ENCODE data around the gene KRTAP1-5.
"Not testable (repeated sequence)": the region's sequence is repeated elsewhere in the genome, so short reads cannot be mapped to it uniquely, and the experiment has no call there.

The KRTAP1-5 gene

DNA sequence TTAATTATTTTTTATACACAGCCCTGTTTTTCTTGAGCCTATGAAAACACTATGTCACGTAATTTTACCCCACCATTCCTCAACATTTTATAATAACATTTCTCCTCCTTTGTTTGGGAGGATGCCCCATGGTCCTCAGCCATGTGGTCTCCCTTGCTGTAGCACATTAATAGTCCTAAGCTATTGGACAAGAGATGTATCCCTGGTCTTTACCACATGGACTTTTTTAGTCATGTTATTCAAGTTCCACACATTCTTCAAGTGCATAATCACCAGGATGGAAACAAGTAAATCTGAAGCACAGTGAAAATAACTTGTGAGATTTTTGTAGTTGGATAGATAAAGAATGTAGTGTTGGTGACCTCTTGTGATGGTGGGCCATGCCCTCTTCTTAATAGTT lies 35.0 kb upstream of the KRTAP1-5 start:
- H3K27me3 ChIP-seq (ENCODE audit: control insufficient read depth in 1 of 2, insufficient read depth in 2 of 2, low read length in 2 of 2), result peaks cover 0 to 2% of the 10 kb centered on the region in 2 donors
- no peaks in the 10 kb centered on the region for H3K4me1 ChIP-seq (ENCODE audit: control insufficient read depth, insufficient read depth, low read length)

DNA sequence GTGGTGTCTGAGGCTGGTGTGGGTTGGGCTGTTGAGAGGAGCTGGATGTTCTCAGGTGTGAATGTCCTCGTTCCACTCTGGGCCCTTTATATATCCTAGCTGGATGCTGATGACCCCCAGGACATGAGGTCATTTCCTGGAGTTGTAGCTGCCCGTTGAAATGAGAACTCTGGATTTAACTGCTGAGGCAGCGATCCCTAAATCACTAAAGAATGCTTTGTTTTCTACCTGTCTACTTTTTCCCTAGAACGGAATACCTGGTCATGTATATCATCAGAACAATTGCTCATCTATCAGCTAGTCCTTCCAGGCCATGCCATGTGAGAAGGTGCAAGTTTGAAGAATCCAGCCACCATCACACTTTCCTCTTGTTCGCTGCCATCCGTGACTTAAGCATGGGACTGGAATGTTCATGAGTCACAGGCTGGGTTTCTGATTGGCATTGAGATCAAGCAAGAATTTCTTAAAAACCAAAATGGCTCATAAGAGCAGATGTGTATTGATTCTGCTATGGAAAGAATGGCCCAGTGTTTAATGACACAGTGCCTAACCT lies 33.1 kb upstream of the KRTAP1-5 start, which contains the start of gene KRTAP2-3:
KRTAP2-3 (minus strand) TSS at position 63 of the 553 bp plus-strand sequence. CDS start 64 bp downstream, outside the sequence.
- Histone ChIP-seq H3K4me1 (ENCODE audit: control insufficient read depth, insufficient read depth, low read length) (no peaks in the 10 kb centered on the region), H3K4me3 (ENCODE audit: low read length in 2 of 2) (no peak within 1 kb of the TSS), H3K9me3 (ENCODE audit: control insufficient read depth in 2 of 2, low read length in 2 of 2) (peaks cover 0 to 3% of the 10 kb centered on the region in 2 donors), H3K27ac (ENCODE audit: low read length) (no peak within 1 kb of the TSS), H3K9ac (ENCODE audit: low read length in 2 of 2) (no peak within 1 kb of the TSS), H3K27me3 (ENCODE audit: control insufficient read depth in 1 of 2, insufficient read depth in 2 of 2, low read length in 2 of 2) (peaks cover 0 to 2% of the 10 kb centered on the region in 2 donors), H3K36me3 (ENCODE audit: control insufficient read depth in 2 of 2, insufficient read depth in 2 of 2, low read length in 2 of 2) (no peaks in the 10 kb centered on the region)

More for the DNA sequence above, 35.0 kb upstream of the KRTAP1-5 start:
- Histone ChIP-seq H3K9me3 (ENCODE audit: control insufficient read depth in 2 of 2, low read length in 2 of 2) (peaks cover 0 to 3% of the 10 kb centered on the region in 2 donors), H3K27ac (ENCODE audit: low read length) (no peak overlapping the region), H3K4me3 (ENCODE audit: low read length in 2 of 2) (no peak overlapping the region), H3K36me3 (ENCODE audit: control insufficient read depth in 2 of 2, insufficient read depth in 2 of 2, low read length in 2 of 2) (no peaks in the 10 kb centered on the region), H3K9ac (ENCODE audit: low read length in 2 of 2) (no peak overlapping the region)

DNA sequence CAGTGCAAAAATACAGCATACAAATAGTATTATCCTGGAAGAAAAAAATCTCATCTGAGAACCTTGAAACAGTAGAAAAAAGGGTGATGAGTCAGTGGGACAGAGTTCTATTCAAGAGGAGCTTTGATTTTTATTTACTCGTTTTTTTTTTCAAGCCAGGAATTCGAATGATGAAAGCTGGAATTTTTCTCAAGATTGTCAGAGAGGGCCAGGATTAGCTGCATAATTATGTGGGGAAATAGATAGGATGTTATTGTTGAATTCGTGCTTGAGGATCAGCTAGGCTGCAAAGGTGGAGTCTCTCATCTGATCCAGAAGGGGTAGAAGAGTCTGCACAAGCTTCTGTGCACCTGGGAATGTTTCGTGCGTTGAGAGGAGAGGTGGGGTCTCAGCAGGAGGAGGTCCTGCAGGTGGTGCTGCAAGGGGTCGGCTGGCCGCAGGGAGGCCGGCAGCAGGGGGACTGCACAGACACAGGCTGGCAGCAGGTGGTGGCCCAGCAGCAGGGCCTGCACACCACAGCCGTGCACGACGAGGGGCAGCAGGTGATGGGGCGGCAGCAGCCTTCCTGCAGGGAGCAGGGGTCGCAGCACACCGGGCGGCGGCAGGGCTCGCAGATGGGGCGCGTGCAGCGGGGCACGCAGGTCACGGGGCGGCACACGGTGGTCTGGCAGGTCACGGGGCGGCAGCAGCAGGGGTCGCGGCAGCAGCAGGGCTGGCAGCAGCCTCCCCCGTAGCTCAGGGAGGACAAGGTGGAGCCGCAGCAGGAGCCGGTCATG lies 32.5 kb upstream of the KRTAP1-5 start:
- H3K36me3 ChIP-seq (ENCODE audit: control insufficient read depth in 2 of 2, insufficient read depth in 2 of 2, low read length in 2 of 2); H3K27ac ChIP-seq (ENCODE audit: low read length); H3K27me3 ChIP-seq (ENCODE audit: control insufficient read depth in 1 of 2, insufficient read depth in 2 of 2, low read length in 2 of 2); H3K4me3 ChIP-seq (ENCODE audit: low read length in 2 of 2); H3K9me3 ChIP-seq (ENCODE audit: control insufficient read depth in 2 of 2, low read length in 2 of 2); H3K4me1 ChIP-seq (ENCODE audit: control insufficient read depth, insufficient read depth, low read length); H3K9ac ChIP-seq (ENCODE audit: low read length in 2 of 2): not testable (repeated sequence)

DNA sequence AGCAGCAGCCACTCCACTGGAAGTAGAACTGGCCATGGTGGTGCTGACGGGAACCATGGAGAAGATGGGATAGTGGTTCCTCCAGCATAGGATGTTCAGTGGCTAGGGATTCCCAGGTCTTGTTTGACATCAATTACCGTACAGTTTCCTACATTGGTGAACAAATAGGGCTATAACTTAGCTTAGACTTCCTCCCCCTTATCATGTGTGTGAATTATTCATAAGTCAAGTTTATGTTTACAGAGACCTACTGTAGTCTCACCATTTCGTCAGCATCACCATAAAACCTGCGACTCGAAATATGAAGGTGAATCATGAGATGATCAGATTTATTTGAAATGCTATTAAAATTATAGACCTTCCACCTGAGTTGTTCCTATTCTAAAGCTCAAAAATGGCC lies 31.7 kb upstream of the KRTAP1-5 start:
- Histone ChIP-seq H3K9ac (ENCODE audit: low read length in 2 of 2) (no peak overlapping the region), H3K4me1 (ENCODE audit: control insufficient read depth, insufficient read depth, low read length) (no peaks in the 10 kb centered on the region), H3K27ac (ENCODE audit: low read length) (no peak overlapping the region), H3K4me3 (ENCODE audit: low read length in 2 of 2) (no peak overlapping the region), H3K27me3 (ENCODE audit: control insufficient read depth in 1 of 2, insufficient read depth in 2 of 2, low read length in 2 of 2) (peaks cover 0 to 2% of the 10 kb centered on the region in 2 donors), H3K36me3 (ENCODE audit: control insufficient read depth in 2 of 2, insufficient read depth in 2 of 2, low read length in 2 of 2) (no peaks in the 10 kb centered on the region), H3K9me3 (ENCODE audit: control insufficient read depth in 2 of 2, low read length in 2 of 2) (peaks cover 0 to 7% of the 10 kb centered on the region in 2 donors)

DNA sequence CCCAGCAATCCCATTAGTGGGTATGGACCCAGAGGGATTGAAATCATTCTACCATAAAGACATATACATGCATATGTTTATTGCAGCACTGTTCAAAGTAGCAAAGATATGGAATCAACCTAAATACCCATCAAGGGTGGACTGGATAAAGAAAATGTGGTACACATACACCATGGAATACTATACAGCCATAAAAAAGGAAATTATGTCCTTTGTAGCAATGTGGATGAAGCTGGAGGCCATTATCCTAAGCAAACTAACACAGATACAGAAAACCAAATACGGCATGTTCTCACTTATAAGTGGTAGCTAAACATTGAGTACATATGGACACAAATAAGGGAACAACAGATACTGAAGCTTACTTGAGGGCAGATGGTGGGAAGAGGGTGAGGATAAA lies 30.5 kb upstream of the KRTAP1-5 start:
- Histone ChIP-seq H3K4me3 (ENCODE audit: low read length in 2 of 2) (no peak overlapping the region), H3K36me3 (ENCODE audit: control insufficient read depth in 2 of 2, insufficient read depth in 2 of 2, low read length in 2 of 2) (no peaks in the 10 kb centered on the region), H3K27me3 (ENCODE audit: control insufficient read depth in 1 of 2, insufficient read depth in 2 of 2, low read length in 2 of 2) (peaks cover 0 to 2% of the 10 kb centered on the region in 2 donors), H3K4me1 (ENCODE audit: control insufficient read depth, insufficient read depth, low read length) (no peaks in the 10 kb centered on the region), H3K9ac (ENCODE audit: low read length in 2 of 2) (no peak overlapping the region), H3K27ac (ENCODE audit: low read length) (no peak overlapping the region), H3K9me3 (ENCODE audit: control insufficient read depth in 2 of 2, low read length in 2 of 2) (peaks cover 0 to 7% of the 10 kb centered on the region in 2 donors)

DNA sequence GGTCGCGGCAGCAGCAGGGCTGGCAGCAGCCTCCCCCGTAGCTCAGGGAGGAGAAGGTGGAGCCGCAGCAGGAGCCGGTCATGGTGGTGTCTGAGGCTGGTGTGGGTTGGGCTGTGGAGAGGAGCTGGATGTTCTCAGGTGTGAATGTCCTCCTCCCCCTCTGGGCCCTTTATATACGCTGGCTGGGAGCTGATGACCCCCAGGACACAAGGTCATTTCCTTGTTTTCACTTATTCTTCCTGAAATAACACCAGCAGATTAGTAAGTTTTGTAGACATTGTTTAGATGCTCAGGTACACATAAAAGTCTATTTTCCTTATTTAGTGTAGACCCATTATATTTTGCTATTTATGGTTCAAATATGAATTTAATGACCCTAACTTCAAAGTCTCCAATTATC lies 28.1 kb upstream of the KRTAP1-5 start, which contains the start of gene KRTAP2-2:
KRTAP2-2 (minus strand) TSS at position 101 of the 400 bp plus-strand sequence; CDS start at position 82, 19 bp downstream.
- not testable (repeated sequence) for H3K36me3 ChIP-seq (ENCODE audit: control insufficient read depth in 2 of 2, insufficient read depth in 2 of 2, low read length in 2 of 2); H3K27ac ChIP-seq (ENCODE audit: low read length); H3K4me3 ChIP-seq (ENCODE audit: low read length in 2 of 2); H3K9me3 ChIP-seq (ENCODE audit: control insufficient read depth in 2 of 2, low read length in 2 of 2); H3K4me1 ChIP-seq (ENCODE audit: control insufficient read depth, insufficient read depth, low read length); H3K9ac ChIP-seq (ENCODE audit: low read length in 2 of 2); H3K27me3 ChIP-seq (ENCODE audit: control insufficient read depth in 1 of 2, insufficient read depth in 2 of 2, low read length in 2 of 2)

DNA sequence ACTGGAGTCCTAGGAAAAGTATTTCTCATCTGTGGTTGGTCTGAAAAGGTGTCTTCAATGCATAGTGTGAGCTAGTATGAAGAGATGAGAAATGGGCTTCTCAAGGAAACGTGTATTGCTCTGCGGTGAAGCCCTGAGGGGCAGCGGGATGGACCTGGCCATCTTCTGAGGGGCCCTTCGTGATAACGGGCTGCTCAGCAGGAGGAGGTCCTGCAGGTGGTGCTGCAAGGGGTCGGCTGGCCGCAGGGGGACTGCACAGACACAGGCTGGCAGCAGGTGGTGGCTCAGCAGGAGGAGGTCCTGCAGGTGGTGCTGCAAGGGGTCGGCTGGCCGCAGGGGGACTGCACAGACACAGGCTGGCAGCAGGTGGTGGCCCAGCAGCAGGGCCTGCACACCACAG lies 27.5 kb upstream of the KRTAP1-5 start:
- H3K4me1 ChIP-seq (ENCODE audit: control insufficient read depth, insufficient read depth, low read length); H3K27ac ChIP-seq (ENCODE audit: low read length); H3K27me3 ChIP-seq (ENCODE audit: control insufficient read depth in 1 of 2, insufficient read depth in 2 of 2, low read length in 2 of 2); H3K36me3 ChIP-seq (ENCODE audit: control insufficient read depth in 2 of 2, insufficient read depth in 2 of 2, low read length in 2 of 2); H3K9me3 ChIP-seq (ENCODE audit: control insufficient read depth in 2 of 2, low read length in 2 of 2); H3K9ac ChIP-seq (ENCODE audit: low read length in 2 of 2); H3K4me3 ChIP-seq (ENCODE audit: low read length in 2 of 2): not testable (repeated sequence)

DNA sequence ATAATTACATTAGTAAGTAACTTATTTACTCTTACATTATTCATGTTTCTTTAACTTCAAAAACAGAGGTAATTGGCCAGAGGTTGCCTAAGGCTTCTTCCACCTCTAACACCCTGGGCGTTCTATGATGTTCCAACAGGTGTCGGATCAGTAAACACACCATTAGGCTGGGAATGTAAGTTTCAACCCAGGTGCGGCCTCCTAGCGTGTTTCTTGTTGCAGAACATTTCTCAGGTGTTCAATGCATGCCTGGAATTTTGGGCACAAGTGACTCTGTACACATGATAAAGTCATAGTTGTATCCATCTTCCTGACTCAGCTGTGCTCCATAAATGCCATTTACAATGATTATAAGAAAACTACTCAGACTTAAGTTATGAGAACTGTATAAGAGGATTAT lies 27.0 kb upstream of the KRTAP1-5 start:
- H3K4me1 ChIP-seq (ENCODE audit: control insufficient read depth, insufficient read depth, low read length), result no peaks in the 10 kb centered on the region
- H3K36me3 ChIP-seq (ENCODE audit: control insufficient read depth in 2 of 2, insufficient read depth in 2 of 2, low read length in 2 of 2), result no peaks in the 10 kb centered on the region
- H3K9ac ChIP-seq (ENCODE audit: low read length in 2 of 2), result no peak overlapping the region
- no peak overlapping the region for H3K4me3 ChIP-seq (ENCODE audit: low read length in 2 of 2)
- no peak overlapping the region for H3K27ac ChIP-seq (ENCODE audit: low read length)
- H3K27me3 ChIP-seq (ENCODE audit: control insufficient read depth in 1 of 2, insufficient read depth in 2 of 2, low read length in 2 of 2), result peaks cover 0 to 4% of the 10 kb centered on the region in 2 donors
- peaks cover 0 to 7% of the 10 kb centered on the region in 2 donors for H3K9me3 ChIP-seq (ENCODE audit: control insufficient read depth in 2 of 2, low read length in 2 of 2)

DNA sequence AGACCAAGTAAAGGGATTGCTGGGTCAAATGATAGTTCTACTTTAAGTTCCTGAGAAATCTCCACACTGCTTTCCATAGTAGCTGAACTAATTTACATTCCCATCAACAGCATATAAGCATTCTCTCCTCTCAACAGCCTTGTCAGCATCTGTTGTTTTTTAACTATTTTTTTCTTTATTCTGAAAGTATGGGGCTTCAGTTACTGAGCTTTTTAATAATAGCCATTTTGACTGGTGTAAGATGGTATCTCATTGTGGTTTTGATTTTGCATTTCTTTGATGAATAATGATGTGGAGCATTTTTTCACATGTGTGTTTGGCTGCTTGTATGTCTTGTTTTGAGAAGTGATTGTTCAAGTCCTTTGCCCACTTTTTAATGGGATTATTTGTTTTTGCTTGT lies 25.6 kb upstream of the KRTAP1-5 start:
- Histone ChIP-seq H3K27me3 (ENCODE audit: control insufficient read depth in 1 of 2, insufficient read depth in 2 of 2, low read length in 2 of 2) (peaks cover 3 to 4% of the 10 kb centered on the region in 2 donors), H3K9ac (ENCODE audit: low read length in 2 of 2) (no peak overlapping the region), H3K36me3 (ENCODE audit: control insufficient read depth in 2 of 2, insufficient read depth in 2 of 2, low read length in 2 of 2) (no peaks in the 10 kb centered on the region), H3K9me3 (ENCODE audit: control insufficient read depth in 2 of 2, low read length in 2 of 2) (peaks cover 0 to 4% of the 10 kb centered on the region in 2 donors), H3K4me1 (ENCODE audit: control insufficient read depth, insufficient read depth, low read length) (no peaks in the 10 kb centered on the region), H3K4me3 (ENCODE audit: low read length in 2 of 2) (no peak overlapping the region), H3K27ac (ENCODE audit: low read length) (no peak overlapping the region)

DNA sequence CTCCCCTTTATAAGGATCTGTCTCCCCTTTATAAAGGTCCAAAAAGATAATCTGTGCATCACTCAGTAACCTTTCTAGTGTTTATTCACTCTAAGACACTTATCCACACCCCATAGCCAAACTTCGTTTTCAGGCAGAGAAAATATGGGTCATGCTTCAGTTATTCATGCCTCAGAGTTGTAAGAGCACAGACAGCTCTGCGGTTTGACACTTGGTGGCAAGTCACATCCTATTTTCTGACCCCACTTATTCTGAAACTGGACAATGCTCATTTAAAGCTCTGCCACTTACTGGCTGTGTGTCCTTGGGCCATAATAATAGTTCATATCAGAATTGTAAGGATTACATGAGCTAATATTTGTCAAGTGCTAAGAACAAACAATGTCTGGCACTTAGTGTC lies 22.1 kb upstream of the KRTAP1-5 start:
- Histone ChIP-seq H3K9me3 (ENCODE audit: control insufficient read depth in 2 of 2, low read length in 2 of 2) (peaks cover 0 to 2% of the 10 kb centered on the region in 2 donors), H3K4me3 (ENCODE audit: low read length in 2 of 2) (no peak overlapping the region), H3K9ac (ENCODE audit: low read length in 2 of 2) (no peak overlapping the region), H3K27me3 (ENCODE audit: control insufficient read depth in 1 of 2, insufficient read depth in 2 of 2, low read length in 2 of 2) (peaks cover 3 to 5% of the 10 kb centered on the region in 2 donors), H3K36me3 (ENCODE audit: control insufficient read depth in 2 of 2, insufficient read depth in 2 of 2, low read length in 2 of 2) (no peaks in the 10 kb centered on the region), H3K27ac (ENCODE audit: low read length) (no peak overlapping the region), H3K4me1 (ENCODE audit: control insufficient read depth, insufficient read depth, low read length) (no peaks in the 10 kb centered on the region)

DNA sequence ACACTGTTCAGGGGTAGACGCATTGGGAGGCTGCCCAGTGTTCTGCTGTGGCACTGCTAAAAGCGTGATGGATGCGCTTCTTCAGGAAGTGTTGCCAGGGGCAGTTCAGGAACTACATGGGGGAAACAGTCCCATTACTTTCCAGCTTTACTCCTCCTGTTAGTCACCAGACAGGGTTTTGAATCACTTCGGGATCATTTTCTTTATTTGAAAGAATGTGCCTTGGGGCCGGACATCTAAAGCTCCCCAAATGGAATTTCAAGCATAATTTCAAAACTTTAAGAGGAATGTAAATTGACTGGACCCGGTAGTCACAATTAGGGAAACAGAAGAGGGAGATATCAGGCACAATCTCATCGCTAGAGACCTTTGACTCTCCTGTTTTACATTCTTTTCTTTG lies 21.4 kb upstream of the KRTAP1-5 start:
- Histone ChIP-seq H3K4me1 (ENCODE audit: control insufficient read depth, insufficient read depth, low read length) (no peaks in the 10 kb centered on the region), H3K27ac (ENCODE audit: low read length) (no peak overlapping the region), H3K4me3 (ENCODE audit: low read length in 2 of 2) (no peak overlapping the region), H3K9ac (ENCODE audit: low read length in 2 of 2) (no peak overlapping the region), H3K27me3 (ENCODE audit: control insufficient read depth in 1 of 2, insufficient read depth in 2 of 2, low read length in 2 of 2) (peaks cover 3 to 5% of the 10 kb centered on the region in 2 donors), H3K36me3 (ENCODE audit: control insufficient read depth in 2 of 2, insufficient read depth in 2 of 2, low read length in 2 of 2) (no peaks in the 10 kb centered on the region), H3K9me3 (ENCODE audit: control insufficient read depth in 2 of 2, low read length in 2 of 2) (no peaks in the 10 kb centered on the region)

All from stomach smooth muscle (tissue), 2 donors.